Measurements from ENCODE around the gene CNTN1.

CNTN1 gene

GRCh38 chr12:40999210-40999609 lies 307.0 kb downstream of the CNTN1 start:
- in situ Hi-C loops (cut with HindIII; ENCODE audit: low pct_ligation_motif_present, low sequenced_read_pairs): no loop called here
- no peak overlapping the region for H3K4me3 ChIP-seq (ENCODE audit: low read depth, low read length)
- no peaks in the 10 kb centered on the region for H3K36me3 ChIP-seq (replicated peaks)
- no peaks in the 10 kb centered on the region for H3K27me3 ChIP-seq (replicated peaks)
- H3K27ac ChIP-seq: no peak overlapping the region
- TF ChIP-seq, protein P1, sequence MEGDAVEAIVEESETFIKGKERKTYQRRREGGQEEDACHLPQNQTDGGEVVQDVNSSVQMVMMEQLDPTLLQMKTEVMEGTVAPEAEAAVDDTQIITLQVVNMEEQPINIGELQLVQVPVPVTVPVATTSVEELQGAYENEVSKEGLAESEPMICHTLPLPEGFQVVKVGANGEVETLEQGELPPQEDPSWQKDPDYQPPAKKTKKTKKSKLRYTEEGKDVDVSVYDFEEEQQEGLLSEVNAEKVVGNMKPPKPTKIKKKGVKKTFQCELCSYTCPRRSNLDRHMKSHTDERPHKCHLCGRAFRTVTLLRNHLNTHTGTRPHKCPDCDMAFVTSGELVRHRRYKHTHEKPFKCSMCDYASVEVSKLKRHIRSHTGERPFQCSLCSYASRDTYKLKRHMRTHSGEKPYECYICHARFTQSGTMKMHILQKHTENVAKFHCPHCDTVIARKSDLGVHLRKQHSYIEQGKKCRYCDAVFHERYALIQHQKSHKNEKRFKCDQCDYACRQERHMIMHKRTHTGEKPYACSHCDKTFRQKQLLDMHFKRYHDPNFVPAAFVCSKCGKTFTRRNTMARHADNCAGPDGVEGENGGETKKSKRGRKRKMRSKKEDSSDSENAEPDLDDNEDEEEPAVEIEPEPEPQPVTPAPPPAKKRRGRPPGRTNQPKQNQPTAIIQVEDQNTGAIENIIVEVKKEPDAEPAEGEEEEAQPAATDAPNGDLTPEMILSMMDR (IDR thresholded peaks at IDR 0.05; ENCODE audit: low read depth, low read length, missing control alignments): no peak
- DNase-seq: no peak

GRCh38 chr12:41008472-41008871 lies 316.2 kb downstream of the CNTN1 start:
- Histone ChIP-seq H3K36me3 (replicated peaks) (no peaks in the 10 kb centered on the region), H3K27ac (no peak overlapping the region), H3K4me3 (ENCODE audit: low read depth, low read length) (no peak overlapping the region), H3K27me3 (replicated peaks) (no peaks in the 10 kb centered on the region)
- no peak for DNase-seq
- in situ Hi-C loops (cut with HindIII; ENCODE audit: low pct_ligation_motif_present, low sequenced_read_pairs): no loop called here
- TF ChIP-seq, protein P1 (IDR thresholded peaks at IDR 0.05; ENCODE audit: low read depth, low read length, missing control alignments): no peak

DNA sequence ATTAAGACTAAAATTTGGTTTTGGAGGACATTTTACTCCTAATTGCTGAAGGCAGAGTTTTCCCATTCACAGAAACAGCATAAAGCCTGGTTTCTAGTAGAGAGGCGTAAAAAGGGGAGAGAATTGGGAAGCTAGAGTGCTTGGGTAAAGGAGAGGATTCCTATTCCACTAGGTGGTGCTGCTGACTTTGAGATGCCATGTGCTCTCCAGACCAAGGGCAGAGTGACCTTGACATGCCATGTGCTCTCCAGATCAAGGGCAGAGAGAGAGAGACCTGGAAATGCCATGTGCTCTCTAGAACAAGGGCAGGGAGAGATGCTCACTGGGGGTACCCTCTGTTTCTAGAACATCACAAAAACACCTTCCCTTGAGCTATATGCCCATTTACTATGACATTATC lies 319.7 kb downstream of the CNTN1 start:
- H3K27me3 ChIP-seq (replicated peaks): no peaks in the 10 kb centered on the region
- in situ Hi-C loops (cut with HindIII; ENCODE audit: low pct_ligation_motif_present, low sequenced_read_pairs): no loop called here
- H3K36me3 ChIP-seq (replicated peaks): no peaks in the 10 kb centered on the region
- no peak for DNase-seq
- TF ChIP-seq, protein P1 (IDR thresholded peaks at IDR 0.05; ENCODE audit: low read depth, low read length, missing control alignments): no peak
- H3K4me3 ChIP-seq (ENCODE audit: low read depth, low read length): no peak overlapping the region
- H3K27ac ChIP-seq: no peak overlapping the region

DNA sequence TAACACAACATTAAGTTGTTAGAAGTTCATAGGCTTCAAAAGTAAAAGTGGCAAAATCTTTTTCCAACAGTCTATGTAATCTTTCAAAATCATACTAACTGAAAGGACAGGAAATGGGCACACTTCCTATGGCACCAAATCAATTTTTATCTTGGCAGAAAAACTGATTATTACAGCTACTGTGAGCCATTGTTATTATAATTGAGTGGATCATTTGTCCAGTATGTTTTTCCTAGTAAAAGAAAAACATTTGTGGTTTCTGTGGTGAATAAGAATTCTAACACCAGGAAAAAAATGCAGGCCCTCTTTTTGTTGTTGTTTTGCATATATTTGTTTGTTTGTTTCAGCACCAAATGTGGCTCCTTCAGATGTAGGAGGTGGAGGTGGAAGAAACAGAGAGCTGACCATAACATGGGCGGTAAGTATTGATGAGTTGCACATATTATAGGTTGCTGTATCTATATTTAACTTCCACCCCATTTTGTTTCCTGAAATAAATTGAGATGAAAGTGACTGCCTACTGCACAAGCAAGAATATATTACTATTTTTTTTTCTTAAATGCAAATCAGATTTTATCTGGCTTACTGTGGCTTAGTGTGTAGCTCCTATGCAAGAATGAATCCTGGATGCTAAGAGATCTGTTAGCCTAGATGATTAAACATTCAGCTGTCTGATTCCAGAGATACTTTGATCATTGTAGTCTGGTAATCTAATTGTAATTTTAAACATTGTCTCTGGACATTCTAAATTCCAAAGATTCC lies 321.8 kb downstream of the CNTN1 start:
- H3K4me3 ChIP-seq (ENCODE audit: low read depth, low read length): no peak overlapping the region
- TF ChIP-seq, protein P1 (IDR thresholded peaks at IDR 0.05; ENCODE audit: low read depth, low read length, missing control alignments): no peak
- no peaks in the 10 kb centered on the region for H3K27me3 ChIP-seq (replicated peaks)
- in situ Hi-C loops (cut with HindIII; ENCODE audit: low pct_ligation_motif_present, low sequenced_read_pairs): no loop called here
- H3K27ac ChIP-seq: no peak overlapping the region
- no peak for DNase-seq
- no peaks in the 10 kb centered on the region for H3K36me3 ChIP-seq (replicated peaks)

GRCh38 chr12:41014643-41015020 lies 322.4 kb downstream of the CNTN1 start:
- in situ Hi-C loops (cut with HindIII; ENCODE audit: low pct_ligation_motif_present, low sequenced_read_pairs): no loop called here
- H3K27ac ChIP-seq: no peak overlapping the region
- no peaks in the 10 kb centered on the region for H3K36me3 ChIP-seq (replicated peaks)
- no peak overlapping the region for H3K4me3 ChIP-seq (ENCODE audit: low read depth, low read length)
- peak; percentile 41 for DNase-seq
- TF ChIP-seq, protein P1 (IDR thresholded peaks at IDR 0.05; ENCODE audit: low read depth, low read length, missing control alignments): no peak
- H3K27me3 ChIP-seq (replicated peaks): no peaks in the 10 kb centered on the region

DNA sequence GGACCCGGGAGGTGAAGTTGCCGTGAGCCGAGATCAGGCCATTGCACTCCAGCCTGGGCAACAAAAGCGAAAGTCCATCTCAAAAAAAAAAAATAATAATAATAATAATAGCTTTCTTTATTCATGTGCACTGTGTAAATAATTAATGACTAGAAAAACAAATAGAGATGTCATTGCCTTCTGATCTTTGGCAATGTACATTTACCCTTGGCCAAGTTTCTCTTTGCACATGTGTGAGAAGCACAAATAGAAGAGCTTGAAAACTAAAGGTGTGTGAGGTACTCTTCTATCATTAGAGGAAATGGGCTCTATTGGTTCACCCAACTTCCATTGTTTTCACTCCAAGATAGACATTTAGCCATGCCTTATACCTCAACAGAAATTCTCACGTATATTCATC lies 325.8 kb downstream of the CNTN1 start:
- Histone ChIP-seq H3K27me3 (replicated peaks) (no peaks in the 10 kb centered on the region), H3K36me3 (replicated peaks) (no peaks in the 10 kb centered on the region), H3K4me3 (ENCODE audit: low read depth, low read length) (no peak overlapping the region), H3K27ac (no peak overlapping the region)
- TF ChIP-seq, protein P1 (IDR thresholded peaks at IDR 0.05; ENCODE audit: low read depth, low read length, missing control alignments): no peak
- DNase-seq: no peak
- in situ Hi-C loops (cut with HindIII; ENCODE audit: low pct_ligation_motif_present, low sequenced_read_pairs): no loop called here
